Ectodermal cell (in vitro differentiated cells): ENCODE measurements around the gene ZNF407.

Experiments used
- H3K27ac ChIP-seq: 2 replicates; pipeline ENCODE4 v1.7.0; 2013; ENCODE audit warnings: mild to moderate bottlenecking, low read depth, low read length; ENCODE audit not compliant: insufficient read depth, poor library complexity, severe bottlenecking
- H3K27me3 ChIP-seq: 2 replicates; pipeline ENCODE4 v1.7.0; 2013; ENCODE audit warnings: mild to moderate bottlenecking, low read length; ENCODE audit not compliant: insufficient read depth, control insufficient read depth, poor library complexity, severe bottlenecking
- H3K36me3 ChIP-seq: one replicate; pipeline ENCODE4 v1.7.0; 2013; ENCODE audit warnings: low read length; ENCODE audit not compliant: control insufficient read depth, insufficient read depth
- H3K4me1 ChIP-seq: one replicate; pipeline ENCODE4 v1.7.0; 2013; ENCODE audit warnings: low read length; ENCODE audit not compliant: control insufficient read depth, insufficient read depth
- H3K4me3 ChIP-seq: 2 replicates; pipeline ENCODE4 v1.7.0; 2013; ENCODE audit warnings: low read depth, low read length, control low read depth; ENCODE audit not compliant: insufficient read depth
- H3K9me3 ChIP-seq: 2 replicates; pipeline ENCODE4 v1.7.0; 2013; ENCODE audit warnings: mild to moderate bottlenecking, low read length, moderate library complexity; ENCODE audit not compliant: control insufficient read depth
- WGBS, 2 experiments: methylation state at CpG; one replicate each; pipeline ENCODE4 v1.1.7; 2013; ENCODE audit warnings: missing lambda C conversion rate in 2 of 2; 5-methylcytosine and 5-hydroxymethylcytosine counted together

The ZNF407 gene

GRCh38 chr18:75043478-75043877 lies 445.8 kb downstream of the ZNF407 start:
- H3K4me3 ChIP-seq: no peak overlapping the region
- no peaks in the 10 kb centered on the region for H3K36me3 ChIP-seq
- H3K4me1 ChIP-seq: no peaks in the 10 kb centered on the region
- H3K9me3 ChIP-seq: no peaks in the 10 kb centered on the region
- H3K27ac ChIP-seq: no peak overlapping the region
- 96 to 98% methylated on average over 4 of the region's 4 CpGs for WGBS, 2 experiments
- no peaks in the 10 kb centered on the region for H3K27me3 ChIP-seq

- no peaks in the 10 kb centered on the region for H3K9me3 ChIP-seq
These were observed 446.6 kb downstream of the ZNF407 start for GRCh38 chr18:75044296-75044695.

GRCh38 chr18:75044791-75045190 lies 447.1 kb downstream of the ZNF407 start:
- 92 to 96% methylated on average over 5 of the region's 5 CpGs for WGBS, 2 experiments
- H3K36me3 ChIP-seq: no peaks in the 10 kb centered on the region

More at GRCh38 chr18:75044296-75044695, 446.6 kb downstream of the ZNF407 start:
- Histone ChIP-seq H3K27ac (no peak overlapping the region), H3K36me3 (no peaks in the 10 kb centered on the region), H3K4me1 (no peaks in the 10 kb centered on the region), H3K4me3 (no peak overlapping the region), H3K27me3 (no peaks in the 10 kb centered on the region)
- WGBS, 2 experiments: 96% methylated on average over 6 to 9 of the region's 9 CpGs

GRCh38 chr18:75045272-75045671 lies 447.6 kb downstream of the ZNF407 start:
- no peaks in the 10 kb centered on the region for H3K27me3 ChIP-seq
- H3K36me3 ChIP-seq: no peaks in the 10 kb centered on the region
- no peaks in the 10 kb centered on the region for H3K4me1 ChIP-seq
- 91 to 92% methylated on average over 4 of the region's 4 CpGs for WGBS, 2 experiments
- H3K9me3 ChIP-seq: no peaks in the 10 kb centered on the region
- no peak overlapping the region for H3K4me3 ChIP-seq
- H3K27ac ChIP-seq: no peak overlapping the region

More at GRCh38 chr18:75044791-75045190, 447.1 kb downstream of the ZNF407 start:
- no peaks in the 10 kb centered on the region for H3K9me3 ChIP-seq
- no peaks in the 10 kb centered on the region for H3K27me3 ChIP-seq
- H3K4me3 ChIP-seq: no peak overlapping the region
- H3K4me1 ChIP-seq: no peaks in the 10 kb centered on the region
- H3K27ac ChIP-seq: no peak overlapping the region

GRCh38 chr18:75047240-75047961 lies 449.7 kb downstream of the ZNF407 start:
- Histone ChIP-seq H3K27ac (no peak overlapping the region), H3K4me3 (no peak overlapping the region), H3K4me1 (no peaks in the 10 kb centered on the region), H3K27me3 (no peaks in the 10 kb centered on the region), H3K9me3 (no peaks in the 10 kb centered on the region), H3K36me3 (no peaks in the 10 kb centered on the region)
- WGBS, 2 experiments: 91% methylated on average over 12 of the region's 12 CpGs

GRCh38 chr18:75048776-75049454 lies 451.2 kb downstream of the ZNF407 start:
- WGBS, 2 experiments: 92% methylated on average over 10 of the region's 10 CpGs
- Histone ChIP-seq H3K4me1 (no peaks in the 10 kb centered on the region), H3K27me3 (no peaks in the 10 kb centered on the region), H3K27ac (no peak overlapping the region), H3K36me3 (no peaks in the 10 kb centered on the region), H3K4me3 (no peak overlapping the region), H3K9me3 (no peaks in the 10 kb centered on the region)

GRCh38 chr18:75049455-75049789 lies 451.8 kb downstream of the ZNF407 start:
- WGBS, 2 experiments: 94 to 95% methylated on average over 4 of the region's 4 CpGs
- no peak overlapping the region for H3K4me3 ChIP-seq
- no peaks in the 10 kb centered on the region for H3K36me3 ChIP-seq
- H3K27me3 ChIP-seq: no peaks in the 10 kb centered on the region
- no peaks in the 10 kb centered on the region for H3K9me3 ChIP-seq
- no peak overlapping the region for H3K27ac ChIP-seq
- H3K4me1 ChIP-seq: no peaks in the 10 kb centered on the region

- 92 to 98% methylated on average over 9 of the region's 9 CpGs for WGBS, 2 experiments
- no peak overlapping the region for H3K27ac ChIP-seq
- no peaks in the 10 kb centered on the region for H3K4me1 ChIP-seq
- no peaks in the 10 kb centered on the region for H3K27me3 ChIP-seq
- no peak overlapping the region for H3K4me3 ChIP-seq
- H3K9me3 ChIP-seq: no peaks in the 10 kb centered on the region
- H3K36me3 ChIP-seq: no peaks in the 10 kb centered on the region
These were observed 454.1 kb downstream of the ZNF407 start for GRCh38 chr18:75051757-75052156.

- H3K4me3 ChIP-seq: no peak overlapping the region
- no peaks in the 10 kb centered on the region for H3K27me3 ChIP-seq
- H3K9me3 ChIP-seq: no peaks in the 10 kb centered on the region
- 93 to 94% methylated on average over 13 of the region's 13 CpGs for WGBS, 2 experiments
- H3K36me3 ChIP-seq: no peaks in the 10 kb centered on the region
- H3K27ac ChIP-seq: no peak overlapping the region
- H3K4me1 ChIP-seq: no peaks in the 10 kb centered on the region
These were observed 454.8 kb downstream of the ZNF407 start for GRCh38 chr18:75052475-75052874.

GRCh38 chr18:75053028-75053629 lies 455.5 kb downstream of the ZNF407 start:
- Histone ChIP-seq H3K27ac (no peak overlapping the region), H3K36me3 (no peaks in the 10 kb centered on the region), H3K27me3 (no peaks in the 10 kb centered on the region), H3K4me3 (no peak overlapping the region), H3K4me1 (no peaks in the 10 kb centered on the region), H3K9me3 (no peaks in the 10 kb centered on the region)
- WGBS, 2 experiments: 94 to 96% methylated on average over 9 of the region's 9 CpGs
